HepG2 (cell line): ENCODE data around the gene PUS1. TPM values are rescaled to one million over a fixed set of nuclear protein-coding genes. Genes with fewer than 3 reads are reported as not detected.

Experiments
- ATAC-seq: fragments of 200-7000 bp; cut with Tn5 transposase; 3 replicates; pipeline ENCODE4 v1.9.1; 2020; ENCODE audit warnings: mild to moderate bottlenecking, moderate library complexity
- BruUV-seq: library from RNA; stranded (reverse); fragments of 400-500 nt; replicated peaks from 2 replicates; lab custom pipeline; 2021; lab: Mats Ljungman, UMichigan
- CTCF ChIA-PET: fragments of 300-600 bp; formaldehyde crosslinking; extraction: SDS; loops from one replicate; lab custom pipeline; 2021; ENCODE audit warnings: low total read pairs, inconsistent platforms, low intra/inter-chr PET ratio; lab: Yijun Ruan, JAX
- POLR2A ChIA-PET: fragments of 350-600 bp; sonication (Branson Sonifier 250); formaldehyde crosslinking; loops from one replicate; lab custom pipeline; 2020; ENCODE audit warnings: antibody characterized with exemption, inconsistent platforms; lab: Yijun Ruan, JAX
- DNase-seq: peaks from one replicate; pipeline ENCODE4 v3.0.0-alpha.2; 2015; ENCODE audit warnings: low spot score
- FAIRE-seq: peaks from 3 replicates; lab custom pipeline; 2011; peaks lifted over from hg19 to GRCh38; lab: Jason Lieb, UNC
- H2AFZ ChIP-seq: one replicate; pipeline ENCODE4 v1.6.1; 2011; ENCODE audit warnings: low read length, inconsistent platforms
- H3K27ac ChIP-seq: fragments of 300-600 bp; 3 replicates; pipeline ENCODE4 v1.8.0; 2011; ENCODE audit warnings: mixed run types, mild to moderate bottlenecking, mixed read lengths, low read length, inconsistent platforms; ENCODE audit not compliant: insufficient read depth; ENCODE audit errors: extremely low read length
- H3K27me3 ChIP-seq, 2 experiments: fragments of 200-600 bp in 1 of 2; 2 replicates in 1 of 2; 3 replicates in 1 of 2; pipeline versions ENCODE4 v1.6.0 to v1.8.0; 2011; ENCODE audit warnings: low read length in 2 of 2, mild to moderate bottlenecking in 2 of 2, moderate library complexity in 2 of 2, inconsistent platforms in 1 of 2; ENCODE audit not compliant: insufficient read depth in 2 of 2, control insufficient read depth in 1 of 2
- H3K36me3 ChIP-seq, 2 experiments: fragments of 200-600 bp in 1 of 2; replicated peaks in 1 of 2; 2 replicates in 1 of 2; 3 replicates in 1 of 2; pipeline versions ENCODE4 v1.5.1 to v1.8.0; 2011; ENCODE audit warnings: low read length in 2 of 2, inconsistent platforms in 1 of 2; ENCODE audit not compliant: insufficient read depth in 2 of 2, control insufficient read depth in 1 of 2
- H3K4me1 ChIP-seq: 2 replicates; pipeline ENCODE4 v1.5.1; 2012; ENCODE audit warnings: low read length, inconsistent platforms; ENCODE audit not compliant: insufficient read depth
- H3K4me2 ChIP-seq: 2 replicates; pipeline ENCODE4 v1.6.0; 2011; ENCODE audit warnings: low read depth, low read length, inconsistent platforms
- H3K4me3 ChIP-seq, 3 experiments: fragments of 200-600 bp in 1 of 3; sonication (generic), shearing (Covaris generic) in 1 of 3; replicated peaks in 1 of 3; 2 replicates each; pipeline ENCODE4 v1.5.1; 2011 to 2016; ENCODE audit warnings: low read length in 3 of 3, inconsistent platforms in 2 of 3, low read depth in 2 of 3, mild to moderate bottlenecking in 2 of 3, control low read depth in 1 of 3, mixed read lengths in 1 of 3; ENCODE audit not compliant: insufficient read depth in 1 of 3
- H3K79me2 ChIP-seq: one replicate; pipeline ENCODE4 v1.6.1; 2011; ENCODE audit warnings: low read length, inconsistent platforms; ENCODE audit not compliant: insufficient read depth
- H3K9ac ChIP-seq: 2 replicates; pipeline ENCODE4 v1.6.0; 2011; ENCODE audit warnings: mild to moderate bottlenecking, low read depth, low read length, inconsistent platforms; ENCODE audit not compliant: insufficient read depth
- H3K9me3 ChIP-seq: 2 replicates; pipeline ENCODE4 v1.5.1; 2012; ENCODE audit warnings: mild to moderate bottlenecking, low read length
- H4K20me1 ChIP-seq: 2 replicates; pipeline ENCODE4 v1.6.0; 2011; ENCODE audit warnings: inconsistent platforms, mild to moderate bottlenecking, low read length, moderate library complexity; ENCODE audit not compliant: insufficient read depth
- DMAP1 ChIP-seq: IDR thresholded peaks from 2 replicates; pipeline ENCODE4 v1.6.1; 2016
- DZIP1 ChIP-seq: sonication (generic); formaldehyde crosslinking; IDR thresholded peaks from 2 replicates; pipeline ENCODE4 v1.5.0; 2020; ENCODE audit warnings: mild to moderate bottlenecking, missing genetic modification reagents
- GLI4 ChIP-seq: sonication (generic); formaldehyde crosslinking; IDR thresholded peaks from 2 replicates; pipeline ENCODE4 v1.5.1; 2020; ENCODE audit warnings: missing genetic modification reagents, mild to moderate bottlenecking, moderate library complexity, borderline replicate concordance
- THYN1 ChIP-seq: sonication (generic); formaldehyde crosslinking; IDR thresholded peaks from 2 replicates; pipeline ENCODE4 v1.8.1; 2023; ENCODE audit warnings: low read depth, mild to moderate bottlenecking, moderate library complexity, missing genetic modification reagents, borderline replicate concordance
- ZBTB40 ChIP-seq, 2 experiments: fragments of 450-650 bp in 1 of 2; sonication (generic) in 1 of 2; formaldehyde crosslinking in 1 of 2; IDR thresholded peaks; 2 replicates each; pipeline versions ENCODE4 v1.6.1 to v1.8.0; 2016 to 2022; ENCODE audit warnings: antibody characterized with exemption in 1 of 2, mild to moderate bottlenecking in 1 of 2, missing genetic modification reagents in 1 of 2
- ZNF670 ChIP-seq: sonication (generic); formaldehyde crosslinking; IDR thresholded peaks from 2 replicates; pipeline ENCODE4 v1.8.0; 2022; ENCODE audit warnings: mild to moderate bottlenecking, missing genetic modification reagents, borderline replicate concordance
- ZNF703 ChIP-seq: sonication (generic); formaldehyde crosslinking; IDR thresholded peaks from 2 replicates; pipeline ENCODE4 v1.5.1; 2020; ENCODE audit warnings: missing genetic modification reagents, mild to moderate bottlenecking, moderate library complexity, borderline replicate concordance
- WGBS: methylation state at CpG from one replicate; pipeline ENCODE4 v1.1.6; 2017; ENCODE audit warnings: low lambda C conversion rate; 5-methylcytosine and 5-hydroxymethylcytosine counted together
- in situ Hi-C: cut with HindIII; loops from 2 replicates; pipeline ENCODE4 v1.10.0; 2017; ENCODE audit warnings: low pct_unique_long_range_greater_than_20kb; ENCODE audit not compliant: extremely low pct_ligation_motif_present
- intact Hi-C: fragments of 100-400 bp; cut with micrococcal nuclease; formaldehyde crosslinking; loops from one replicate; pipeline ENCODE4 v1.10.0; 2022; ENCODE audit not compliant: unreplicated experiment
- polyA plus RNA-seq, 8 experiments: library from polyadenylated mRNA; depleted of rRNA in 3 of 8; stranded (reverse) in 7 of 8; unstranded in 1 of 8; fragments of >200 nt; fragmentation: Illumina TruSeq in 4 of 8; extraction: Trizol in 4 of 8; gene quantifications; 2 replicates each; pipeline versions ENCODE4 v1.2.1 to v1.2.3, GENCODE V29; 2011 to 2016; ENCODE audit warnings: low read depth in 4 of 8, missing spikeins in 1 of 8, mixed read lengths in 1 of 8; ENCODE audit not compliant: insufficient read depth in 1 of 8
- total RNA-seq, 5 experiments: library from RNA; depleted of rRNA; stranded (reverse); fragments of >200 nt; fragmentation: Illumina TruSeq; extraction: Trizol; gene quantifications; 2 replicates each; pipeline ENCODE4 v1.2.3, GENCODE V29; 2016; ENCODE audit warnings: low read depth in 1 of 5

PUS1 gene
- total and polyA plus RNA-seq, 2 of the 13 experiments (the other 11 are each of a cell fraction or from before 2014, with no cell fraction given): 19.2 to 24.7 TPM

- Histone ChIP-seq H3K4me1 (no peaks in the 10 kb centered on the region), H3K9ac (no peak overlapping the region), H2AFZ (no peak overlapping the region), H3K36me3 (peaks cover 3 to 8% of the 10 kb centered on the region in 2 experiments; a peak in 1 of 5 replicates), H4K20me1 (no peaks in the 10 kb centered on the region), H3K27me3 (no peaks in the 10 kb centered on the region), H3K4me2 (no peak overlapping the region), H3K79me2 (peaks cover 51% of the 10 kb centered on the region), H3K9me3 (no peaks in the 10 kb centered on the region), H3K27ac (no peak overlapping the region), H3K4me3 (no peak overlapping the region)
- TF ChIP-seq DZIP1 (no peak), ZNF670 (CRISPR knock-in tag) (no peak), ZBTB40 (IDR thresholded peaks at IDR 0.05) (no peak), ZBTB40 (CRISPR knock-in tag; IDR thresholded peaks at IDR 0.05) (no peak), DMAP1 (CRISPR knock-in tag) (no peak), THYN1 (CRISPR knock-in tag) (no peak), ZNF703 (no peak), GLI4 (CRISPR knock-in tag) (no peak)
- WGBS: 96% methylated on average over 1 of the region's 1 CpG
- ChIA-PET POLR2A (no interaction called here), CTCF (no interaction called here)
- no peak for DNase-seq
- FAIRE-seq: no peak
- in situ Hi-C loops: no loop called here
- intact Hi-C loops: no loop called here
- no TSS peak for BruUV-seq
- ATAC-seq: no peak
Measured at GRCh38 chr12:131971226-131971625, 42.1 kb downstream of the PUS1 start.
